Right lobe of liver (tissue), 6 donors: ENCODE data around the gene PRR36. TPM values are rescaled to one million over a fixed set of nuclear protein-coding genes. Genes with fewer than 3 reads are reported as not detected.

Experiments used
- ATAC-seq, 4 donors: fragments of 200-7000 bp; cut with Tn5 transposase; one replicate each; pipeline ENCODE4 v1.9.1; 2020; ENCODE audit warnings: mild to moderate bottlenecking in 4 of 4, moderate library complexity in 4 of 4
- DNase-seq, 3 donors: peaks; one replicate each; pipeline ENCODE4 v3.0.0-alpha.2; 2020
- H3K27ac ChIP-seq, 3 donors: fragments of 200-600 bp; one replicate each; pipeline ENCODE4 v1.8.0; 2022
- H3K27me3 ChIP-seq, 2 donors: fragments of 200-600 bp; one replicate each; pipeline ENCODE4 v1.8.0; 2022
- H3K36me3 ChIP-seq, 4 donors: fragments of 200-600 bp; sonication (generic) in 1 of 4; one replicate each; pipeline versions ENCODE4 v1.5.1 to v1.8.0; 2017 to 2022; ENCODE audit warnings: control low read depth in 1 of 4
- H3K4me1 ChIP-seq, 4 donors: fragments of 200-600 bp; sonication (generic) in 1 of 4; one replicate each; pipeline versions ENCODE4 v1.5.1 to v1.8.0; 2017 to 2022; ENCODE audit warnings: control low read depth in 1 of 4
- H3K4me3 ChIP-seq, 3 donors: fragments of 200-600 bp; one replicate each; pipeline ENCODE4 v1.8.0; 2022
- H3K9me3 ChIP-seq, 4 donors: fragments of 200-600 bp; sonication (generic) in 1 of 4; one replicate each; pipeline versions ENCODE4 v1.5.1 to v1.8.0; 2017 to 2022; ENCODE audit warnings: control low read depth in 1 of 4
- POLR2A ChIP-seq: fragments of 450-650 bp; IDR thresholded peaks from one replicate; pipeline ENCODE4 v1.6.1; 2017; ENCODE audit warnings: antibody characterized with exemption, mild to moderate bottlenecking
- WGBS: methylation state at CpG from one replicate; pipeline ENCODE4 v1.1.6; 2018; ENCODE audit warnings: low coverage, low lambda C conversion rate; ENCODE audit not compliant: insufficient coverage; ENCODE audit errors: missing lambda C conversion rate; 5-methylcytosine and 5-hydroxymethylcytosine counted together
- intact Hi-C, 2 donors: fragments of 100-400 bp; cut with DNase I; formaldehyde crosslinking; loops; one replicate each; pipeline versions ENCODE4 v1.11.2 to v1.14.1; 2022
- total RNA-seq, 6 experiments: library from RNA; depleted of rRNA in 2 of 6; stranded (reverse); fragments of >200 nt in 2 of 6; fragmentation: NEBNext Ultra II Directional in 3 of 6; extraction: Animal tissue kit (Norgen Biotek cat#: 25700) in 3 of 6; gene quantifications; one replicate each; pipeline versions ENCODE4 v1.1.0 to v1.2.4, GENCODE V29; 2016 to 2023
- TF ChIP-seq, protein P1 (sequence below), 4 donors: fragments of 200-600 bp in 3 of 4; fragments of 450-650 bp in 1 of 4; IDR thresholded peaks; one replicate each; pipeline versions ENCODE4 v1.5.1 to v1.8.0; 2016 to 2022; ENCODE audit warnings: antibody characterized with exemption in 4 of 4, mild to moderate bottlenecking in 2 of 4
- donor health status: DM: no; HTN: yes; CAD: no.
- donor health status: DM: no; HTN: no; CAD: no.
- donor health status: DM: no; HTN: no; CAD: no.
- donor health status: DM: no; HTN: yes; CAD: no.
- donor health status: DM: no; HTN: yes; CAD: no.

PRR36 gene
- total RNA-seq, 6 experiments from 2014 or later: 0.07 to 0.37 (median 0.12) TPM; not detected in 2

GRCh38 chr19:7850945-7851622 is 23.1 kb downstream of the PRR36 start:
- H3K36me3 ChIP-seq: no peaks in the 10 kb centered on the region
- peaks cover 0 to 8% (median 3%) of the 10 kb centered on the region in 4 donors for H3K4me1 ChIP-seq
- TF ChIP-seq, protein P1, sequence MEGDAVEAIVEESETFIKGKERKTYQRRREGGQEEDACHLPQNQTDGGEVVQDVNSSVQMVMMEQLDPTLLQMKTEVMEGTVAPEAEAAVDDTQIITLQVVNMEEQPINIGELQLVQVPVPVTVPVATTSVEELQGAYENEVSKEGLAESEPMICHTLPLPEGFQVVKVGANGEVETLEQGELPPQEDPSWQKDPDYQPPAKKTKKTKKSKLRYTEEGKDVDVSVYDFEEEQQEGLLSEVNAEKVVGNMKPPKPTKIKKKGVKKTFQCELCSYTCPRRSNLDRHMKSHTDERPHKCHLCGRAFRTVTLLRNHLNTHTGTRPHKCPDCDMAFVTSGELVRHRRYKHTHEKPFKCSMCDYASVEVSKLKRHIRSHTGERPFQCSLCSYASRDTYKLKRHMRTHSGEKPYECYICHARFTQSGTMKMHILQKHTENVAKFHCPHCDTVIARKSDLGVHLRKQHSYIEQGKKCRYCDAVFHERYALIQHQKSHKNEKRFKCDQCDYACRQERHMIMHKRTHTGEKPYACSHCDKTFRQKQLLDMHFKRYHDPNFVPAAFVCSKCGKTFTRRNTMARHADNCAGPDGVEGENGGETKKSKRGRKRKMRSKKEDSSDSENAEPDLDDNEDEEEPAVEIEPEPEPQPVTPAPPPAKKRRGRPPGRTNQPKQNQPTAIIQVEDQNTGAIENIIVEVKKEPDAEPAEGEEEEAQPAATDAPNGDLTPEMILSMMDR (IDR thresholded peaks at IDR 0.05): no peak
- TF ChIP-seq POLR2A: no peak
- 100% methylated on average over 1 of the region's 19 CpGs for WGBS
- no peak overlapping the region for H3K4me3 ChIP-seq
- no peak for DNase-seq
- H3K27ac ChIP-seq: no peak overlapping the region
- no peaks in the 10 kb centered on the region for H3K27me3 ChIP-seq
- intact Hi-C loops: loop anchor here in 1 of 2 donors (10.0 kb wide), 1 partner anchor 54 kb away; the partner anchor contains the start of gene MAP2K7
- H3K9me3 ChIP-seq: no peaks in the 10 kb centered on the region
- no peak for ATAC-seq

DNA sequence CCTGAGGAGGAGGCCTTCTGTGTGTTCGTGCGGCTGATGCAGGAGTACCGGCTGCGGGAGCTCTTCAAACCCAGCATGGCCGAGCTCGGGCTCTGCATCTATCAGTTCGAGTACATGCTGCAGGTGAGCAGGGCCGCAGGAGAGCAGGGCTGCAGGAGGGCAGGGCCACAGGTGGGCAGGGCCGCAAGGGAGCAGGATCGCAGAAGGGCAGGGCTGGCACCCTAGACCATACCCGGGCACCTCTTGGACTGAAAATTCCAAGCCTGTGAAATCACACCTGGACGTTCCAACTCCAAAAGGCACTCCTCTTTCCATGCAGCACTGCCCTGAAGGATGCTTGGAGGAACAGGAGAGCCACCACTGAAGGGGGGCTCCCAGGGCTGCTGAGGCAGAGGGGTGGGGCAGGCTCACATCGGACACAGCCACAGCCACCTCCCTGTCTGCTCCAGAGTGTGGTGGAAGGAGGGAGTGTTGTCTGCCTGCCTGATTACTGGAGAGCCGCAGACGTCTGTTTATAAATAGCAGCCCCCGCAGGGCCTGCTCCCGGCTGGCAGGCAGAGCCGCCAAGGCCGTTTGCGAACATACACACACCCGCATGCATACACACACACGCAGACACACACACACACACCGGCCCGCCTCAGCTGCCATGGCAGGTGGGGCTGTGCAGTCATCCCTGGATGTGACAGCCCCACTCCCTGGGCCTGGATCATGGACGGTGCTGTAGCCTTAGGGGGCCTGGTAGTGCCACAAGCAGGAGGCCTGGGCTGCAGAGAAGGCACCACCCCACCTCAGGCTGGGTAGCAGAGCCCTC is 24.0 kb downstream of the PRR36 start:
- 40% methylated on average over 1 of the region's 25 CpGs for WGBS
- intact Hi-C loops: loop anchor here (5.0 to 10.0 kb wide), 2 partner anchors 55 to 57 kb away; partner anchors contain the start of gene MAP2K7 (in 1 of the 2)
- peaks cover 0 to 8% (median 3%) of the 10 kb centered on the region in 4 donors for H3K4me1 ChIP-seq
- H3K9me3 ChIP-seq: no peaks in the 10 kb centered on the region
- no peak for ATAC-seq
- H3K36me3 ChIP-seq: no peaks in the 10 kb centered on the region
- no peak overlapping the region for H3K4me3 ChIP-seq
- no peak for TF ChIP-seq POLR2A
- TF ChIP-seq, protein P1 (IDR thresholded peaks at IDR 0.05): no peak
- H3K27ac ChIP-seq: no peak overlapping the region
- H3K27me3 ChIP-seq: no peaks in the 10 kb centered on the region
- no peak for DNase-seq

DNA sequence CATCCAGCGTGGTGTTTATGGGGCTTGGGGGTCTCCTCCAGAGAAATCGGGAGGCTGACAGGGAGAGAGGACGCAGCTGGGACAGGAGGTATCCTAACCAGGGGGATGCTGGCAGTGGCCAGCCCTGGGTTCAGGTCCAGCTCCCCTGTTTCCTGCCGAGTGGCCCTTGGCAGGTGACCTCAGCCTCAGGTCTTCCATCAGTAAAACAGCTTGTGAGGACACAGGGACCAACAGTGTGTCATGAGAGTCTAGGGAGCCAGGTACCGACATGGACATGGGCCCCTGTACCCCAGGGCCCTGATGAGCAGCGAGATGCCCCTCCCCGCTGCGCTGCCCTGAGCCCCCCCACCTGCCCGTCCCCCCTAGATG is 24.6 kb downstream of the PRR36 start:
- WGBS: no CpG with 5 or more reads among the region's 9 CpGs
- Histone ChIP-seq H3K27ac (no peak overlapping the region), H3K27me3 (no peaks in the 10 kb centered on the region), H3K36me3 (no peaks in the 10 kb centered on the region), H3K9me3 (no peaks in the 10 kb centered on the region), H3K4me1 (peaks cover 0 to 8% (median 3%) of the 10 kb centered on the region in 4 donors), H3K4me3 (no peak overlapping the region)
- no peak for TF ChIP-seq POLR2A
- TF ChIP-seq, protein P1 (IDR thresholded peaks at IDR 0.05): no peak
- ATAC-seq: no peak
- intact Hi-C loops: loop anchor here in 1 of 2 donors (5.0 kb wide), 1 partner anchor 58 kb away; no protein-coding TSS in a partner anchor
- DNase-seq: no peak

GRCh38 chr19:7848779-7849457 is 25.3 kb downstream of the PRR36 start:
- H3K4me1 ChIP-seq: peaks cover 0 to 7% (median 3%) of the 10 kb centered on the region in 4 donors
- intact Hi-C loops: loop anchor here in 1 of 2 donors (5.0 kb wide), 1 partner anchor 58 kb away; no protein-coding TSS in a partner anchor
- no peak overlapping the region for H3K27ac ChIP-seq
- H3K4me3 ChIP-seq: no peak overlapping the region
- H3K9me3 ChIP-seq: no peaks in the 10 kb centered on the region
- WGBS: 75% methylated on average over 2 of the region's 34 CpGs
- H3K36me3 ChIP-seq: no peaks in the 10 kb centered on the region
- ATAC-seq (no peak), DNase-seq (peak in 2 of 3 donors; percentile 41 to 55)
- H3K27me3 ChIP-seq: no peaks in the 10 kb centered on the region
- TF ChIP-seq POLR2A: no peak
- TF ChIP-seq, protein P1 (IDR thresholded peaks at IDR 0.05): no peak
